NCI-H748 (cell line): ENCODE data around the gene MYRF.
A peak's percentile ranks its signal among the peaks of the same experiment; 100 is the strongest.

Experiments
- DNase-seq: peaks from one replicate; lab custom pipeline; 2025; ENCODE audit not compliant: unreplicated experiment; lab: John Stamatoyannopoulos, UW

The MYRF gene

DNA sequence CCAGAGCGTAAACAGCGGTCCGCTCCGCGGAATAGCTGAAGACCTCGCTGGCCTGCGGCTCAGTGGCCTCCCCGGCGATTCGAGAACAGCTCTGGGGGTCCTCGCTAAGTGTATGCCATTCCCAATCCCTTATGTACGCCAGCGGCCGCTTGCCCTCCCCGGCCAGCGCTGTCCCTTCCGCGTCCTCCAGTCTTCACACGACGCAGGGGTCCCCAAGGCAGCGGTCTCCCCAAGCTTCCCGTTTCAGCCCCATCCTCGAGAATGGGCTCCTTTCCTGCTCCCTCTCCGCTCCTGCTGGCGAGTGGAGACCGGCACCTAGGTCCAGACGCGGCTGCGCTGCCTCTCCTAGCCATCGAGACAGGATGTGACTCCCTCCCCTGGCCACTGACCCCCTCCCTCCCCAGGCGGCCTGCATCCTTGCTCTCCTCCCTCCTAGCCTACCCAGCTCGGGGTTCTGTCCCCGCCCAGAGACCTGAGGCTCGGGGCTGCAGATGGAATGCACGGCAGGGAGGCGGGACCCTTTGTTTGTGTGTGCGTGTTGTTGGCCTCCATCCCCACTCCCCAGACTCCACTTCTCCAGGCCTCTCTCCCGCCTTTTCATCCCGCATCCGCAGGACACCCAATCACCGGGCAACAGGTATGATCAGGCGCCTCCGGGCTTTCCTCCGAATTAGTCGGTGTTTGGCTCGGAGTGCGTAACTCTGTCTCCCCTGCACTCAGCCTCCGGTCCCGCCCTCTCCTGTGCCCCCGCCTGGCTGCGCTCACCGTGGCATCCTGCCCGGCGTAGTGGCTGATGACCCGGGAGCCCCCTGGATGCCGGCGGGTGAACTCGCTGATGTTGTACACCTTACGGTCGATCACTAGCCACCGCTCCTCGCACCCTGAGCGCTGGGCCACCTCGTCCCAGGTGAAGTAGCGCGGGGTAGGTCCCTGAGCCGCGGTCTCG is 63.6 kb downstream of the MYRF start:
- DNase-seq: peak; percentile 81

DNA sequence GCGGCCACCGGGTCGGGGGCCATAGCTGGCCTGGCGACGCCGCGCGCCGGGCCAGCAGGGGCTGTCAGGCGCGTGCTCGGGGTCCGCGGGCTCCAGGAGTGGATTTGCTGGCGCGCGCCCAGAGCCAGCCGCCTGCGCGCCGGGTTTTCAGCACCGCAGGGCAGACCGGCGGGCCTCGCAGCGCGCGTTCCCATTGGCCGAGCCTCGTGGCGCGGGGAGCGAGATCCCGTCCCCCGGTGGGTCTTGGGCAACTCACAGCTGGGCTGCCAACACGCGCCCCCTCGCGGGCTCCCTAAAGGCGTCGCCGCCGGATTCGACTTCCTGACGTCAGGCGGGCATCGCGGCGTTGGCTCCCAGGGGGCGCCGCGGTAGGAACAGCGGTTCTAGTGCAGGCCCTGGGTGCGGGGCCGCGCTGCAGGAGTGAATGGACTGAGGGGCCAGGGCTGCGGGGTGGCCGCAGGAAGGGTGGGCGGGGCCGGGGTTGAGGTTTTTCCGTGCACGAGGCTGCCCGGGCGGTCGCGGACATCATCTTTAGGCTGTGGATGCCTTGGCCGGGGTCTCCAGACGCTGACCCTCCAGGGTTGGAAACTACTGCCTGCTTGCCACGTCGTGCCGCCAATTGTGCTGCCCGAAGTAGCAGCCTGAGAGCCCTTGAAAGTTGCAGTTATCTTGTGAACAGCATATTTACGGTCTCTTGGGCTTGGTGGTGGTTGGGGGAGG is 64.5 kb downstream of the MYRF start, which contains the start of gene FADS1:
Gene FADS1 (minus strand): TSS at position 268 of the 720 bp plus-strand sequence. CDS start 74 bp downstream, at position 194.
- DNase-seq: peak; percentile 99

DNA sequence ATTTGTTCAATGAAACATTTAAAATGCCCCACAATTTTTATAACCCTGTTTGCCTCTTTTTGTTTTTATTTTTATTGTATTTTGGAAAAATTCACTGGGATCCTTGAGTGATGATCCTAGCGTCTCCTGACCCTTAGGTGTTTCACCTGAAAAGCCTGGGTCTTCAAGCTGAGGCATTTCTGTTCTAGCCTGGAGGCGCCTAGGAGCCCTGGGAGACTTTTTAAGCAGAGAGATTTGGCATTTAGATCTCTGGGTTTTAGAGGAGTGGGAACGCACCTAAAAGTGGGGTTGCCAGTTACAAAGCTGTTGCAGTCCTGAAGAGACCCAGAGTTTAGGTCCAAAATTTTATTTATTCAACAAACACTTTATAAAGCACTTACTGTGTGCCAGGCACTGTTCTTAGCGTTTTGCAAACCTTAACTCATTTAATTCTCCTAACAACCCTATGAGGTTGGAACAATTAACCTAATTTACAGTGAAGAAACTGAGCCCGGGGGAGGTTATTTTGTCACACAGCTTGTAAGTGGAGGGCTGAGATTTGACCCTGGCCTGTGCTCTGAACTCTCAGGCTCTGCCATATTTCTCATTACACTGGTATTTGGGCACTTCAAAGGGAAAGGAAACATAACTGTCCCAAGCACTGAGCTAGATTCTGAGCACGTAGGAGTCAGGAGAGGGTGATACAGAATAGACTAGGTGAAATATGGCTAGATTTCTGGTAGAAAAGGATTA is 65.2 kb downstream of the MYRF start:
- DNase-seq: peak; percentile 33

DNA sequence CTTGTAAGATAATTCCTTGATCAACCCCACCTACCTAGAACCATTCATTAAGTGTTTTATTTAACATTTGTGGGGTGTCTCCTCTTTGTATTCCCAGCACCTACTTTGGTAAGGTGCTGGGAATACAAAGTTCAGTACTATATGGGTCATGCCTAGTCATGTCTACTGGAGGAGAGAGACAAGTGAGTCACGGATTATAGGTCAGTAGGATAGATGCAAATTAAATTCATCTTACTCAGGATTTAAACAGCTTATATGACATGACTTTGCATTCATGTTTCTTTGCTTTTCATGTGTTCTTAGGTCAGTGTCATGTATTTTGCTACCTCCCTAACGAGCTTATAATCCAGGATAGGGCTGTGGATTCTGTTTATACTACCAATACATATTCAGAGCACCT is 67.7 kb downstream of the MYRF start:
- no peak for DNase-seq

DNA sequence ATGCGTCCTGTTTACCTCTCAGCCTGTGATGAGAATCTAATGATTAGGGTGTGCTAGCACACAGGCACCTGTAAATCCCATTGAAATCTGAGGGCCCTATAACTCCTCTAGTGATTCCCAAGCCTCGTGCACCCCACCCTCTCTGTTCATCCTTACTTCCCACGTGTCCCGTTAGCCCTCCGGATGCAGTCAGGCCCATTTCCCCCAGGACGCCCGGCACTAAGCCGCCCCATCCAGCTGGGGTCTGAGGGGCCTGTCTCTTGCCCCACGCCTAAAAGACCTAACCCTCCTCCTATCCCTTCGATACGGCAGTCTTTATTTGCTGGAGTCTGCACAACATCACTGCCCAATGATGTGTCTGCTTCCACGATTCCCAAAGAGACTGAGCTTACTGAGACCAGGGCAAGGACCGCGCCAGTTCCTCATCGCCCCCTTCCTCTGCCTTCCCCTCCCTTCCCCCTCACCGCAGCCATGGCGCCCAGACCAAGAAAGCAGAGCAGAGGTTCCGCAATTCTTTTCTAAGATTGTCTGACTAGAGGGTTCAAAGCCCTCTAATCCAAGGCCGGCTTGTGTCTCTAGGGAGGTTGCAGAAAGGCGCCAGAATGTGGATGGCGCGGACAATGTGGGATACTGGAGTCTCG is 74.6 kb downstream of the MYRF start:
- peak; percentile 75 for DNase-seq

DNA sequence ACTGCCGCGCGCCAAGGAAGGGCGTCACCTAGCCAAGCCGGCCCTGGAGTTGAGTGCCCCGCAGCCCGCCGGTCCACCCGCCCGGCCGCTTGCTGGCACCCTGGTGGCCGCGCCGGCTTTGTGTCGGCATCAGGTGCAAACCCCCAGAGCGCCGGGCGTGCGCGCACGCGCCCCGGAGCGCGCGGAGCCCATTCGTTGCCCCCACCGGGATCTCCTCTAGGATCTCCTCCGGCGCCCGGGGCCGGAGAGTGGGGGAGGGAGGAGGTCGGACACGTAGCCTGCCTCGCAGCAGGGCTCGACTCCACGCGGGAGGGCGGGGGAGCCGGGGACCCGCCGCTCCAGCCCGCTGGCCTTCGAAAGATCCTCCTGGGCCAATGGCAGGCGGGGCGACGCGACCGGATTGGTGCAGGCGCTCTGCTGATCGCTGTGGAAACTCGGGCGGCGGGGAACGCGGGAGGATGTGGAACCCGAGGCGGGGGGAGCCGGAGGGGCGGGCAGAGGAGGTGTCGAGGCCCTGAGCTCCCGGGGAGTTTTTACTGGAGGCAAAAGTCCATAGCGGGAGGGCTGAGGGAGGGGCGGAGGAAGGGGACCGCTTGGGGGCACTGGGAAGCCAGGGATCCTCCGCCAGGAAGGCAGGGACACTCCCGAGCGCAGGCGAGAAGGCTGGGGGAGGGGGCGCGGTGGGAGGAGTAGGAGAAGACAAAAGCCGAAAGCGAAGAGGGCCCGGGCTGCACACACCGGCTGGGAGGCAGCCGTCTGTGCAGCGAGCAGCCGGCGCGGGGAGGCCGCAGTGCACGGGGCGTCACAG is 75.3 kb downstream of the MYRF start, which contains the start of gene FADS2:
Gene FADS2 (plus strand): TSS at position 730 of the 808 bp plus-strand sequence. CDS start 91 bp downstream, outside the sequence.
- peak; percentile 99 for DNase-seq

DNA sequence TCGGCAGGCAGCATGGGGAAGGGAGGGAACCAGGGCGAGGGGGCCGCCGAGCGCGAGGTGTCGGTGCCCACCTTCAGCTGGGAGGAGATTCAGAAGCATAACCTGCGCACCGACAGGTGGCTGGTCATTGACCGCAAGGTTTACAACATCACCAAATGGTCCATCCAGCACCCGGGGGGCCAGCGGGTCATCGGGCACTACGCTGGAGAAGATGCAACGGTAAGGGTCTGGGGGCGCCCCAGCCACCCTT is 75.9 kb downstream of the MYRF start:
- DNase-seq: no peak

DNA sequence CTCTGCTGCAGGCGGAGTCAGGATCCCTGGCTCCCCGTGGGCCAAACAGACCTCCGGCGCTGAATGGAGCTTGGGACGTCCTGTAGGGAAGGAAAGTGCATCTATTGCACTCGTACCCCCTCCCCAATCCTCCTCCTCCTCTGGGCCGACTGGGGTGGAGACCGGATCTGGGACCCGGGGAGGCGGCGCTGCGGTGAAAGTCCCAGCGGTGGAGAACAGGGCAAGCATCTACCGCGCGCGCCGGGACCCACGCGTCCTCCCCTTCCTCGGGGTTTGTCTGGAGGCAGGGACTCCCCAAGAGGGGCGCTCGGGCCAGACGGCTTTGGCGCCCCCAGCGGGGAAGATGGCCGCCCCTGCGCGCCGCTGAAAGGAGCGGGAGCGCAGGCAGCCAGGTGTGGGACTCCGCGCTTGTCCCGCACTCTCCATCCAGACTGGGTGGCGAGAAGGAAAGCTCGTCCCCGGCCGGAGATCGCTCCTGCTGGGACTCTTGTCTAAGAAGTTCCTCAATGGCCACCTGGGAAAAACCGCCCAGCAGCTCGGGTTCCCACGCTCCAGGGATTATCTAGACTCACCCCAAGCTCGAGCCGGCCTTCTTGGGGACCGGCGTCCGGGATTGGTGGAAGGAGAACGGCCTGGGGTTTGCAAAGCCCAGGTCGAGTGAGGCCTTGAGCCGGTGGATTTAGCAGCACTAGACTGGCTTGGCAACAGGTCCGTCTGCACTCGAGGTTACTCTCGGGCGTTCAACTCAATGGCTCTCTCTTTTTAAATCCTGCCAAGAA is 76.4 kb downstream of the MYRF start:
- peak; percentile 67 for DNase-seq

DNA sequence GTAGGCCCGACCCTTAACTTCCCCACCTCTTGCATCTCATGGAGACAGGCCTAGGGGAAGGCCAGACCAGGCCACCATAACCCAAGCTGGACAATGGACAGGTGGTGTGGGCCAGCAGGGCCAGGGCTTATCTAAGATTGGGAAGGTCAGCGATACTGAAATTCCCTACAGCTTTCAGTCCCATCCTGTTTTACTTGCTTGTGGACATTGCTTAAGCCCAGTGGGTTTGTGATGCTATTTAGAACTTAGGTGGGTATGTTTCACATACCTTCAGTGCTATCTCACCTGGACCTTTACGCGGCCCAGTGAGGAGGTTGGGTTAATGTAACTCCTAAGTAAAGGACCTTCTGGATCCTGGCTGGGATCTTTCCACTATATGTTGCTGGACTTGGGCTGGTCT is 77.4 kb downstream of the MYRF start:
- DNase-seq: no peak

DNA sequence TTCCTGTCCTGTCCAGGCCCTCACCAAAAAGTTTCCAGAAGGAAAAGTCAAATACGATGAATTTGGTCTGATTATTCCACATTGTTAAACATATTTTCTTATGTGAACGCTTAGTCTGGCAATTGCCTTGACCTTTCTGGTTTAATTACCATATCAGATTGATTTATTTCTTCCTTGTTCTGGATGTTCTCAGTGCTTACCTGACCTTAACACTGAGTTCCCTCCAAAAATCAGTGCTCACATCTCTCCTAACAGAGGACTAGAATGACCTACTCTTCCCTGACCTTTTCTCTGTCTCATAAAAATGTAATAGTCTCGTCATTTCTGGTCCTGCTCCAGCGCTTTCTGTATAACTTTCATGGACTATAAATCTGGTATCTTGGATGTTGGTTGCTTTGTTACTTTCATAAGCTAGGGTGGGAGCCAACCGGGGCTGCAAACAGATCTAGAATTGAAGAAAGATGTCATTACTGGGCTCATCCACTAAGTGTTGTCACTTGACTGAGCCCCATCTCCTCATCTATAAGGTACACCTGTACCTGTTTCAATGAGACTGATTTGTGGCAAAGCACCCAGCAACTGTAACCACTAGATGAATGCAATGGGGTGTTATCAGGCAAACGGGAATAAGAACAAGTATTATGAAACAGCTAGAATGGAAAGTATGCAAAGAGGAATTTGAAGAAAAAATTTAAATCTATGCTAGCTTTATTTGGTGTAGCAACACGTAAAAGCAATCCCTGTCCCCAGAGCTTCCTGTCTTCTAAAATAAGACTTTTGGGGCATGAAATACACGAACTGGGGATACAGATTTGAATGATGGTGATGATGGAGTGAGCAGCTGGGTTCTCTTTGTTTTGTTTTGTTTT is 78.0 kb downstream of the MYRF start:
- no peak for DNase-seq

DNA sequence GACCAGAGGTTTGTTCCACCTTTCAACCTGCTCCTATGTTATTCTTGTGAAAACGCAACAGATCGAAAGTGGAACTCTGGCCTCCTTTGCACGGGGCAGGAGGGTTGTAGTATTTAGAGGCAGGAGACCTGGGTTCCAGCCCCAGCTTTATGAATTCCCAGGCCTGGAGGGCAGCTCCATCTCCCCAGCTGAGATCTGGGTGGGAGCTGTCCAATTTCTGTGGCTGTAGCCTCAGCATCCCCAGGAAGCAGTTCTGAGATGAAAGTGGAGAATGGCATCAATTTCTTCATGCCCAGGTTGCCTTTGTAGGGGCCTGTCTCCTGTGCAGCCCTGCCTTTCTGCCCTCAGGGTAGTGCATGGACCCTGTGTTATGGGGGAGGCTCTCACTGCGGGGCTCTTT is 79.8 kb downstream of the MYRF start:
- no peak for DNase-seq

DNA sequence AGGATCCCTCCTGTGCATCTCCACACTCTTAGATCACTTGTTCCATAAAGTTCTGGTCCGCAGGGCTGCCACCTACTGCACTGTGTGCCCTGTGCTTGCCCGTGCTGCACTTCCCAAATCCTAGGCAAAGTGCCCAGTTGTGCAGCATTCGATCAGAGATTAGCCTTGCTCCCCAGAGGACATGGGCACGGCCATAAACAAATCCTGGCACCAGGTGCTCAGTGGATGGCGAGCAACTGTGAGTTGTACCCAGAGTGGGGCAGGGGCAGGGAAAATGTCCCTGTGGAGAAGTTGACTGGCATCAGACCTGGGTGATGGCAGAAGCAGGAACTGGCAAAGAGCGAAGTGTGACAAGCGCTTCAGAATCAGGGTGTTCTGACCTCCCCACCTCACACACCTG is 80.3 kb downstream of the MYRF start:
- DNase-seq: no peak

DNA sequence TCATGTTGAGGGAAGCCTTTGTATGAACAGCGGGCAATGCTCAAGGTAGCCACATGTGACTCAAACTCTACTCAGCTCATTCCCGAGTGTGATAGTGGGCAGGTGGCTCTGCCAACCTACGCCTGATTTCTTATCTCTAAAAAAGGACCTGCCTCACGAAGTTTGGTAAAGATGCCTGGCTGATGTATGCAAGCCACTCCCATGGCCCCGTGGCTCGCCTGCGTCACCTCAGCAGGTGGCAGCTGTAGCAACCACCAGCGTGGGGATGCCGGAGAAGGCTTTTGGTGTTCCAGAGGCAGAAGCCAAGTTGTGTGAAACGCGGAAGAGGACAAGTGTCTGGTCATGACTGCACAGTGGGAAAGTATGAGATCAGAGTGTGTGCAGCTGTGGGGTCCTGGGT is 81.0 kb downstream of the MYRF start:
- DNase-seq: no peak

DNA sequence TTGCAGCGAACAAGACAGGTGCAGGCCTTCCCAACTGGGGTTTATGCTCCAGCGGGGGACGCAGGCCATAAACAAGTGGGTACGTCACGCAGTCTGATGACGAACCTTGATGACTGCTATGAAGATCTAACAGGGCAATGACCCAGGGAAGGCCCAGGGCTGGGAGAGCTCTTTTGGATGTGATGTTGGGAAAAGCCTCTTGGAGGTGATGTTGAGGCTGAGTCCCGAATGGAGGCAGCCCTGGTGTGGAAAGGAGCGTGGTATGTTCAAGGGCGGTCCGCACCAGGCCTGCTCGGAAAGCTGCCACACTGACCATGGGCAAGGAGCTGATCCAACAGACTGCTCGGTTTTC is 81.5 kb downstream of the MYRF start:
- no peak for DNase-seq

DNA sequence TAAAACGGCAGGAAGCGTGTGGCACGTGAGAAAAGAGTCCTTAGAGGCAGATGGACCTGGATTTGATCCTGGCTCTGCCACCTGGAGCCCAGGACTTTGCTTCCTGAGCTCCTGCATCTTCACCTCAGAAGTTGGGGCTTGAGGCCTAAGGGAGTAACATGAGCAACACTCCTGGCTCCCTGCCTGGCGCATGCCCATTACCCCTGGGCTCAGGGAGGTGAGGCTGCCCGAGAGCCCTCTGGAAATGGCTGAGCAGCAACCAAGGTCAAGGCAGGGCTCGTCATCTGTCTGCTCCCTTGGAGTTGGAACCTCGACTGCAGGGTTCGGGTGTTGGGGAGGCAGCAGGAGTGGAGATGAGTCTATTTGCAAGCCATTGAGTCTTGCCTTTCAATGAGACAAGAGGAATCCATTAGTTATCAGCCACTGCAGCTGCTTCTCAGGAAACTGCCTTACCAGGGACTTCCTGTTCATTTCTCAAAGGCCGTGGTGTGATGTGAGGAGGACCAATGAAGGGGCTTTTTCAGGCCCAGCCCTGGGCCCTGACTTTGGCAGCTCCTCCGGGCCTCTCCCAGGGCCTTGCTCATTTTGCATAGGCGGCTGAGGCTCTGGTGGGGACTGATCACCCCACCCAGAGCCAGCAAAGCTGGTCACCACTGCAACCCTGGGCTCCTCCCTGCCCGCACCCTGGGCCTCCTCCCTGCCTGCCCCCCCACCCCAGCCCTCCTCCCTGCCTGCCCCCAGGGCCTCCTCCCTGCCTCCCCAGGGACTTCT is 82.0 kb downstream of the MYRF start:
- DNase-seq: no peak

DNA sequence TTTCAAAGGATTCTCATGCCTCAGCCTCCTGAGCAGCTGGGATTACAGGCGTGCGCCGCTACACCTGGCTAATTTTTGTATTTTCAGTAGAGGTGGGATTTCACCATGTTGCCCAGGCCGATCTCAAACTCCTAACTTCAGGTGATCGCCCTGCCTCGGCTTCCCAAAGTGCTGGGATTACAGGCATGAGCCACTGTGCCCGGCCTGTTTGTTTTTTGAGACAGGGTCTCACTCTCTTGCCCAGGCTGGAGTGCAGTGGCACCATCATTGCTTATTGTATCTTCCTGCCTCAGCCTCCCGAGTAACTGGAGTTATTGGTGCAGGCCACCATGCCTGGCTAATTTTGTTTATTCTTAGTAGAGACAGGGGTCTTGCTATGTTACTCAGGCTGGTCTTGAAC is 83.8 kb downstream of the MYRF start:
- no peak for DNase-seq

DNA sequence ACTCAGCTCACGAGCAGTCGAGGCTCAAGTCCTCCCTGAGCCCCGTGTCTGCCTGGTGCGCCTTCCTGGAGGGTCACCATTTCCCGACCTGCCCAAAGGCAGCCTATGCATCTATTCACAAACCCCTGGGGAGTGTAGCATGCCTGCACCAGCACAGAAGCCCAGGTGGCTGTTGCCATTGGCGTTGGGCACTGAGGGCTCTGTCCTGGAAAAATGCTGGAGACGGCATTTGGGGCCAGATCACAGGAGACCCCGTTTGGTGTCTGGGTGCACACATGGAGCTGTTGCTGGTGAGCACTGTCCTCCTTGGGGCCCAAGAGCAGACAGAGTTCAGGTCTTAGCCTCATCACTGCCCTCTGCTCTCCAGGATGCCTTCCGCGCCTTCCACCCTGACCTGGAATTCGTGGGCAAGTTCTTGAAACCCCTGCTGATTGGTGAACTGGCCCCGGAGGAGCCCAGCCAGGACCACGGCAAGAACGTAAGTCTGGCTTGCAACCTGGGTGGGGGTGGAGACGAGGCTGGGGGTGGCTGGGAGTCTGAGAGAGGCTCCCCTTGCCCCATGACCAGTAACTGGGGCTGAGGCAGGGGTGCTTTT is 85.1 kb downstream of the MYRF start:
- no peak for DNase-seq
